Measurements from ENCODE around the gene HOXB9.

The HOXB9 gene

DNA sequence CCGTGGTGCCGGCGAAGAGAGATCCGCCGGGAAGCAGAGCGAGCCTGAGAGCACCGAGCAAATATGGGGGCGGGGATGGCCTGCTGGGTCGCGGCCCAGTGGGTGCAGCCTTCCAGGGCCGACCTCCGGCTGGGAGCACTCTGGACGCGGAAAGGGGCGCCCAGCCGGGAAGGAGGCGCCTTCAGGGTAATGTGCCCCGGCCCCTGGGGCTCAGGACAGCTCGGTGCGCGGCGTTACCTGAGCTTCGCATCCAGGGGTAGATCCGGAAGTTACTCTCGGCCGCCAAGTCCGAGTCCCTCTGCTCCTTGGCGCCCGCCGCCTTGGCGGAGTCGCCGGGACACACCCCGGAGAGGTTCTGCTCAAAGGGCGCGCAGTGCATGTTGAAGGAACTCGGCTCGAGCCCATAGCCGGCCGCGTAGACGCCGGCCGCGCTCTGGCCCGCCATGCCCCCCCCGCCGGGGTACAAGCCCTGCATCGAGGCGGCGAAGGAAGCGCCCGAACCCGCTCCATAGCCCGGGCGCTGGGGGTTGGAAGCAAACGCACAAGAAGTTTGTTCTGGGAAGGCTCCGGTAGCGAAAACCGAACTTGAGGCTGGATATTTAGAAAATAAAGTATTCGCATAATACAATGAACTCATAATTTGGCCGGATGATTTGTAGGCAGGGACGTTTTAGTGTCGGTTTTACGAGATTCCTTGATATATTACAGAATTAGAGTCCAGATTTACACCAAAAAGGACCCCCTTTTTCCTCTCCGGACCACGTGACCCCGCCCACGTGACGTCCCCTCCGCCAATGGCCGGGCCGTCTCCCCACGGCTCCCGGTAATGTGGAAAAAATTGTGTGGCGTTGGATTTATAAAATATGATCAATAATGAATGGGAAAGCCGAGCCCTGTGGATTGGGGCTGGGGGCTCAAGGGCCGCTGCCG lies 15.6 kb downstream of the HOXB9 start, which contains the start of gene HOXB7:
Gene HOXB7, minus strand, starts transcription at position 736 of the 930 bp plus-strand sequence. Its CDS starts 99 bp downstream, at position 637.
- peak in 1 of 2 donors; percentile 39 for DNase-seq (ENCODE audit: low read depth in 2 of 2)

DNA sequence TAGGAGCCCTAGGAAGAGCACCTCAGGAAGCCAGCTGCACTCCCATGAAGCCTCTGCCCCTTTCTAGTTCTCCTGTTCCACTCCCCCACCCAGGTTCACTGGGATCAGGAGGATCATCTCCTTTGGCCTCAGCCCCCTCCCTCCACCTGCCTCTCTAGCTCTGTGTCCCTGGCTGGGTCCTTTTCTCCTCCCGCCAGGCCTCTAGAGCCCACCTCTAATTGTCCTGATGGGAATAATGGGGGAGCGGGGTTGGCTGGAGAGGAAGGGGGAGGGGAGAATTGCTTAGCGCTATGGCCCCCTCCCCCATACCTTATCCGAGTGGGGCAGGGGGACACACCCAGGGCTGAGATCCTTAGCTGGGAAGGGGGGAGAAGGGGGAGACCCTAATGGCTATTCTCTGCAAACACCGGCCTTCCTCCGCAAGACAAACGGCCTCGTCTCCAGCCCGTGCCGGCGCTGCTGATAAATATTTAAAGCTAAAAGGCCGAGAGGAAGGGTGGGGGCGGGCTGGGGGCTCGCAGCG lies 16.3 kb downstream of the HOXB9 start:
- DNase-seq (ENCODE audit: low read depth in 2 of 2): no peak

DNA sequence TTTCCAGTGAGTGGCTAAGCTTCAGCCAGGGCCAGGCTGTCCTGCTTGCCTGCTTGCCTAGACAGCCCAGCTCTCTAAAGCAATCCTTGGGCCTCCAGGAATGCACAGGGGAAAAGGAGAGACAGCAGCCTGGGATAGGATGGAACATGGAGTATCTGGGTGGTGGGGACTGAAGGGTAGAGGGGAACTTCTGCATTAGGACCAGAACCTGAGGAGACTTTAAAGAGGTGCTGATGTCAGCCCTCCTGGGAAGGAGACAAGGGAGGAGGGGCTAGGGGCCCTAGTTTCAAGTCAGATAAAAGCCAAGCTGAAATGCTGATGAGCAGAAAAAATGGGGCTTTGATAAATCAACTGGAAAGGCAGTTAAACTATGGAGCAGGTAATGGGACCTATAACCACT lies 17.1 kb downstream of the HOXB9 start:
- no peak for DNase-seq (ENCODE audit: low read depth in 2 of 2)

DNA sequence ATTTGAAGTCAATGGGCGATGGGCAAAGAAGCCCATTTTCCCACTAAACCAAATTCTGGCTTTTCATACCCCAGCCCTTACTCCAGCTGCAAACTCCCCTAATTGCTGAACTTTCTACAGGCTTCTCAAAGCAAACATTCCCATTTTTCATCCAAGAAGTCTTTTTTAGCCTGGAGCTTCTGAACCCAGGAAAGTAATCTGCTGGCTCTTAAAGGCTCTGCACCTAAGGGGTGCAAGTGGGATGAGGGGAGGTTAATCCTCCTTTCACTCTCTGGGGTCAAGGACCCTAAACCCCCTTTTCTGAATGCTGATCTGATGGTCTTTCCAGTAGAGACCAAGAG lies 17.7 kb downstream of the HOXB9 start:
- no peak for DNase-seq (ENCODE audit: low read depth in 2 of 2)

DNA sequence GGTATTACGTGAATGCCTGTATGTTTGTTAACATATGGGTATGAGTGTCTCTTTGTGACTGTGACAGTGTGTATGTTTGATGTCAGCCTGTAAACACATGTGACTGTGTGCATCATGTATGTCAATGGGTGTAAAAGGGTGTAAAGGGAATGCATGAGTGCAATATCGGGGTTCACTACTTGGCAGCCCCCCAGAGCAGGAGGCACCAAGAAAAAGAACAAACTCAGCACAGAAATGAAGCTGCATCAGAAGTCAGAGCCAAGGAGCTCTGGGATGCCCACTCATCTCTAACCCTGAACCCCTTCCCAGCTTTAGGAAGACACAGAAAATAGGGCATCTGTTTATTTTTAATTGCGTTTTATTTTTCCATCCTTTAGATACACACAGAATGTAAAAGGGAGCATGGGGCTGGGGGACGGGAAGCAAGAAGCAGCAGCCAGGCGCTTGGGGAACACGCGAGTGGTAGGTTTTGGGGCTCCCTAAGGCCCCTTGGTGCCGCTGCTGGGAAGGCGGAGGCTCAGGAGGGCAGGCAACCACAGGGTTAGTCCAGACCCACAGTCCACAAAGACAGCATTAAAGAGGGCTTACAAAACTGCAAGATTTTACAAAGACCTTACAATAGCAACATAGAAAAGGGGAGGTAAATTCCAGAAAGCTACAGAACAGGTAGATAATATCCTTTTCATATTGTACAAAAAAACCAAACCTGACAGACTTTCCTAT lies 19.1 kb downstream of the HOXB9 start:
- DNase-seq (ENCODE audit: low read depth in 2 of 2): no peak

DNA sequence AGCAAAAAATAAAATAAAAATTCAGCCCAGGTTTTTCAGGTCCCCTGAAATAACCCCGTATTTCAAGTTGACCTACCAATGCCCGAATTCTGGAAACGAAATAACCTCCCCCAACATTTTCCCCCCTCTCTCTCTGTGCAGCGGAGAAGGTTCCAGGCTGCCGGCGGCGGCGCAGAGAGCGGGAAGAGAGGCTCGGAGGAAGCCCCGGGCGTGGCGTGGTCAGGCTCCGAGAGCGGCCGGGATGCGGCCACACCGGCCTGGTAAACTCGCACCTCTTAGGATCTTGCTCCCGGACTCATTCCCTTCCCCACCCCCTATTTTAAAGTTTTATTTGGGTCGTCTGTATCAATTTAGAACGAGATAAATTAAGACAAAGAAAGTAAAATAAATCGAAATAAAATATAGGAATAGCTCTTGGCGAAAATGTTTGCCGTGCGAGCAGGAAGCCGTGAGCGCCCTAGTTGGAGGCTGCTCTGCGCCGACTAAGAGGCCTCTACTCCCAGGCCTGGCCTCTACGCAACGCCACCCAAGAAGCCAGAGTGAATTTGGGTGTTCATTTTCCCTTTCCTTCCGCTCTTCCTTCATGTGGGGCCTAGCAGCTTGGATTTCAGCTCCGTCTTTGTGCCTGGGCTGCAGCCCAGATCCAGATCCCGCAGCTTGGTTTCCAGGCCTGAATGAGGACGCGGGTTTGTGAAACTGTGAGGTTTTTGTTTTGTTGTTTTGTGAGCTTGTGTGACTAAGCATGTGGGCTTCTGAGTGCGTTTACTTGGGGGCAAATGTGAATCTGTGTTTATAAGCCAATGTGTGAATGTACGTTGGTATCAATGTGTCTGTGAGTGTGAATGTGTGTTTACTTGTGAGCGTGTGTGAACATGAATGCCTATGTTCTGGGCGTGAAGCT lies 19.9 kb downstream of the HOXB9 start:
- no peak for DNase-seq (ENCODE audit: low read depth in 2 of 2)

DNA sequence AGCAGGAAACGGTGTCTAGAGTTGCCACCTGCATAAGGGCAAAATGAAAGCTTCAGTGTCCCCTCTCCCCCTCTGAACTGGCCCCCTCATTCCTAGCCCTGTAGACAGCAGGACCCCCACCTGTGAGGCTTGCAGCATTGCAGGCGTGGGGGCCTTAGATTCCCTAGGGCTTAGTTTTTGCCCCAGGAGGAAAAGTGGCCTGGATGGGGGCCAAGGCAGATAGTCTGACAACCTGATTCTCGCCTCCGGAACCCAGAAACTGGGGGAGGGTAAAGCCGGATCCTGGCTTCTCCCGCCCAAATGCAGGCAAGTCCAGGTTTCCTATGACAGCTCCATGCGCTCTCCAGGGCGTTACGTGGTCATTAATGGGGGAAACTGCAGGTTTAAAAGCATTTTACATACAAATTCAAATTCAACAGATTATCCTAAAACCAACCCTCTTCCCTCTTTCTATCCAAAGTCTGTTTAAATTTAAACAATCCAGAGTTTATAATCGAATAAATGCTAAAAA lies 20.7 kb downstream of the HOXB9 start:
- DNase-seq (ENCODE audit: low read depth in 2 of 2): no peak

DNA sequence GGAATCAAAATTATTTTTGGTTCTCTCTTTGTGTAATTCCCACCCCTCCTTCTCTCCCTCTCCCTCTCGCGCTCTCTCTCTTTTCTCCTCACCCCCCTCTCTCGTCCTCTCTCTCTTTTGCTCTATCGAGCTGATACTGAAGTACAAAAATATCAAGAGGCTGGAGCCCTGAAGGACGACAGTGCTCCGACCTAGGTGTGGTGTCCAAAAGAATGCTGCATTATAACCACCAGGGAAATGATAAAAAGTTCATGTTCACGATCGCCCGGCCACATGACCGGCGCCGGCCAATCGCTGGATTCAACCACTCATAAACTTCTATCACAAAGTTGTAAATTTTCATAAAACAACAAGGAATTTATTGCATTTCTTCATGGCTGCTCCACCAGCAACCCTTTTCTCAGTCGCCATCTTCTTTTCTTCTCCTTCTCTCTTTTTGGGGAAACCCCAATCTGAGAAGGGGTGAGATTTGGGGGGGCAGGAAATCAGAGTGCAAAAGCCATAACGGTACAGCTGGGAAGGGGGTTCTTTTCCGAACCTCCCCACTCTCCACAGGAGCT lies 21.3 kb downstream of the HOXB9 start, which contains the start of gene HOXB6:
Gene HOXB6, minus strand, starts transcription at position 217 of the 560 bp plus-strand sequence. CDS start 6,836 bp downstream, outside the sequence.
- no peak for DNase-seq (ENCODE audit: low read depth in 2 of 2)

DNA sequence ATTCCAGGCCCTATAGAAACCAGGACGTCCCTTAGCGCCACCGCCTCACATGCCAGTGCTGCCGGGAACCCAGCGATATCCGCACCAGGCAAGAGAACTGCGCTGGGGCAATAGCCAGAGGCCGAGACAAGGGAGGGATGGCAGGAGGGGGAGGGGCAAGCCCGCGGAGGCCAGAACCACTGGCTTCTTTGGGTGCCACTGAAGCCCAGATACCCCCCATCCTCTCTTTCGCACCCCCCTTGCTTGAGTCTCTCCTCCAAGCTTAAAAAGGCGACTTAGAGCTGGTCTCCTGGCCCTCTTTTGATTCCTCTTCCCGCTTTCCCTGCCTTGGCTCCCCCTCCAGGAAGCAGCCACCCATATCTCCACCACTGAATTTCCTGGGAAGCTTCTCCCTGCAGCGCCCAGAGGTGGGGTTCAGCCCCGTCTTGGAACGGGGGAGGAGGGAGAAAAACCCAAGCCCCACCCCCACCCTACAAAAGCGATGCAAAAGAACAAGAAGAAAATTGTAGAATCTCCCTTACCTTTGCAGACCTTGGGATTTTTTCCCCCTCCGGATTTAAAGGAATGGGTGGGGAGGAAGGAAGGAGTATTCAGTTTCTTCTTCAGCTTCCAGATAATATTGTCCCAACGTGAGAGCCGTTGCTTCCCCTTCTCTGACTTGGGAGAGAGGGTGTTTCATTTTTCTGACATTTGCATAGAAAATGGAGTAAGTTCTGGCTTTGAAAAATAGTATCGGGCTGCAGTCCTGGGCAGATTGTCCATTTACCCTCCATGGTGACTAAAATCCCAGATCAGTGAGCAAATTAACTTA lies 22.0 kb downstream of the HOXB9 start:
- no peak for DNase-seq (ENCODE audit: low read depth in 2 of 2)

DNA sequence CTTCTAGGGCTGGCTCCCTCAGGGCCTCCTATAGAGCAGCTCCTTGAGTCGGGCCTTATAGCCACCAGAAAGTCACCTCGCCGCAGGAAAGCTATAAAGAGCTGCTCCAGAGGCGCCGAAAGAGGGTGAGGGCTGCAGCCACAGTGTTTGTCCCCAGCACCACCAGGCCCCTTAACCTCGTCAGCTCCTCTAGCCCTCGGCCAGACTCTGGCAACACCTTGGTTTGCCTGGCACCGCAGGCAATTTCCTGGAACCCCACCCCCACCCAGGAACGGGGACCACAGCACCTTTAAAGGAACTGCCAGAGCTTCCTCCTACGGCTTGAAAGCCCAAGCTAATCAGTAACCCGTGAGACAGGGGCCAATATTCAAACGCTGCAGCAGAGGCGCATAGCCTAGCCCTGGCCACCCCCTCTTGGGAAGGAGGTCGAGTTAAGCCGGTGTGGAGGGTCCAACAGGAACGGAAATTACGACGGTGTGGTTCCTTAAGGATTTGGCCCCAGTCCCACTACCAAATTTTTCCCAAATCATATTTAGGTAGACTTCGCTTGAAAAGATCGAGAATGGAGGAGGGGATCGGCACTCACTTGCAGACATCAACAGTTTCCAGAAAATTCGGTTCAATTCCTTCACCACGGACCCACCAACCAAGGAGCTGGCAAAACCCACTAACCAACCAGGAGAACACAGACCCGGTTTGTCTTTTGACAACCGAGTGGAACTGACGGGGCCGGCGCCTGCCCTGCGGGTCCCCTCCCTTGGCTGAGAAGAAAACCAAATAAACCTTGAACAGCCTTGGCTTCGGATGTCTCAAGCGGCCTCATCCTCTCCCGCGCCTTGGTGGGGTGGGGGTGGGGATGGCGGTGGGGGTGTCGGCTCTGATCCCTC lies 24.4 kb downstream of the HOXB9 start:
- DNase-seq (ENCODE audit: low read depth in 2 of 2): no peak

DNA sequence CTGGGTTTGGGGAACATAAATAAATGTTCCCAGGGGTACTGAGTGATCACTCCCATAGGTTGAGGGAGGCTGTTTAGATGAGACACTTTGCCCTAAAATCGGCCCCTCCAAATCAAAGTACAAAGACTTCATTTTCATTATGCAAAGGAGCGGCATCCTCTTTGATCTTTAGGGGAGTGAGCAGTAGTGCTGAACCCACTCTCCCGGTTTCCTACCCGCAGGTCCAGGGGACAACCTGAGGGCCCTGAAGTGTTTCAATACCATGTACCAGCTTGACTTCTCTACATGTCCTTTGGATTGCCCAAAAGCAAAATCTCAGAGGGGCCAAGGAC lies 25.0 kb downstream of the HOXB9 start:
- no peak for DNase-seq (ENCODE audit: low read depth in 2 of 2)

DNA sequence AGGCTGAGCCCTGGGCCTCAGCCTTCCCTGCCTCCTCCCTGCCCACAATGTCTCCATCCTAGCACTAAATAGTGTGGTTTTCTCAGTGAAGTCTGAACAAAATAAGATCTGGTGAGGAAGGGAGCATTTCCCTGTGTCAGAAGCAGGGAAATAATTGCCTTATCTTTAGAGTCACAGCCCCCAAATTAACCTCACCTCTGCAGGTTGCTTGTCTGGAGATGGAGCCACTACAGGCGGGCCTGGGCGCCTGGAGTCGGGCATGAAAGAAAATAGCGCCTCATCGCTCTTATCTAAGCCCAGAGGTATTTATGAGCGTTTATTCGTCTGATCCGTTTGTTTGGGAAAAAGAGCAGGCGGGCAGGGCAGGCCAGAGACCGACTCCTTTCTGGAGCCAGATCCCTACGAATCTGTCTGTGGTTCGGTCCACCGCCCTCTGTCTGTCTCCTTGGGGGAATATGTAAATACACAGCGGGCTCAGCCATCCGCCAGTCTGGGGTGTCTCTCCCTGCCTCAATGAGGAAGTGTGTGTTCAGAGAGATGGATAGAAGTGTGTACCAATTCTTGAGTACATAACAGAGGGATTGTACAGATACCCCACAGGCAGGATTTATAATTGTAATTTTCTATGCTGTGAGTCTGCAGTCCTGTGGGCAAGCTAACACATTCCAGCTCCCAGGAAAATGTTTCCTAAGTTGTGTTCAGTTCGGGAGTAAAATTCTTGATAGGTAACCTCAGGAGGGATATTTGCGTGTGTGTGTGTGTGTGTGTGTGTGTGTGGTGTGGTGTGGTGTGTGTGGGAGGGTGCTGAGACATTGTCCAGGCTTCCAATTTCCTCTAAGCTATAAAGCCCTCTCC lies 25.7 kb downstream of the HOXB9 start:
- DNase-seq (ENCODE audit: low read depth in 2 of 2): no peak

DNA sequence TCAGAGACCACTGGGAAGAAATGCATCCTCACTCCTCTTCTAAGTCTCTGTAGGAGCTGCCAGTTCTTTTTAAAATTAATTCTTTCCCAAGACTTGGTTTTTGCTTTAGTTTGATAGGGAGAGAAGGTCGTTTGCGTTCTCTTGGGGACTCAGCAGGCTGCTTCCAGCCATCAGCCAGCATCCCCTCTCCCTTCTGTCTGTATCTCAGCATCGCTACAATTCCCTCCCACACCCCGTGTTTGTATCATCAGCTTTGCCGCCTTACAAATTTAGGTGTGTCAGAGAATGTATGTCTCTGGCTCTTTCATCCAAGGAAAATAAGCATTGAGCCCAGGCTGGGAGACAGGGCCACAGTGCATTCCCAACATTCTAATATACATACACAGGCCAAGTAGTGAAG lies 26.8 kb downstream of the HOXB9 start:
- no peak for DNase-seq (ENCODE audit: low read depth in 2 of 2)

DNA sequence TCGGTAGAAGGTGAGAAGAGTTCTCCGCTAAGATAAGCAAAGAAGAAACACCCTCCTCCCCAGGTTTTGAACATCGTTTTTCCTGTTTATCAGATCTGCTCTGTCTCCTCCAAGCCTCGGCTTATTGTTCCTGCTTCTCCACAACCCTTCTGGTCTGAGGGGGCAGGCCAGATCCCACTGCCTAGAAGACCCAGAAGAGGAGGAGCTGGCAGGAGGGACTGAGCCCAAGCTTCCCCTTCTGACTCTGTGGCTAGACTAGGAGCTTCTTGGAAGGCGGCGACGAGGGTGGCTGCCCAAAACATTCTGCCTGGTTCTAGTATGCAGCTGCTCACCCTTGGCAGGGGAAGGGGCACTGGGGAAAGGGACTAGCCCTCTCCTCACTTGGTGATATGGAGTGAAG lies 27.4 kb downstream of the HOXB9 start:
- no peak for DNase-seq (ENCODE audit: low read depth in 2 of 2)

DNA sequence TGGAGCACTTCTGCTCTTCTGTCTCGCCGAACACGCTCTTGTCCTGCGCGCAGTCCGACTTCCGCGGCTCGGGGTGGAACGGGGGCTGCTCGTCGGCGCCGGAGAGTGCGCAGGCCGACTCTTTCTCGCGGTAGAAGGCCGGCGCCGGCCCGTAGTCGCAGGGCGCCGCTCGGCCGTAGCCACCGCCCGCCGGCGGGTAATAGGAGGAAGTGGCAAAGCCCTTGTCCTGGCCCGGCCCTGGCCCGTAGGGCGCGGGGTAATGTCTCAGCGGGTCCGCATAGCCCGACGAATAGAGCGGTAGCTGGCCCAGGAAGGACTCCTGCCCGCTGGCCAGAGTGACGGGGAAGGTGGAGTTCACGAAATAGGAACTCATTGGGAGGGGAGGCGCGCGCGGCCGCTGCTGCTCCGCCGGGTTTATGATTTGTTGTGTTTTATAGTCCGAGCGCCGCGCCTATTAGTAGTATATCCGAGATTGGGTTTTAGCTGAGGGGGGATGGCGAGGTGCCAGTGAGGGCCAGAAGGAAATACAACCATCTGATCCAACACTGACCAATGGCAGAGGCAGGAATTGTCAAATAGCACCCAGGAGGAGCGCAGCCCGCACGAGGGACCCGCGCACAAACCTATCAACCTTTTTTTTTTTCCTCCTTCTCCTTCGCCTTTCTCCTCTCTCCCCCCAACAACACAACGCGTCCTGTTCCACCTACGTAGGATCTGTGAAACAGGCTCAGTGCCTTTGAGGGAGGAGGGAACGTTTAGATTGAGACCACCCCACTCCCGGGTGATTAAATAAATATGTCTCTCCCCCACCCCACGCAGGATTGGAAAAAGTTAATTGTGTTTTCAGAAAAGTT lies 28.2 kb downstream of the HOXB9 start:
- no peak for DNase-seq (ENCODE audit: low read depth in 2 of 2)

DNA sequence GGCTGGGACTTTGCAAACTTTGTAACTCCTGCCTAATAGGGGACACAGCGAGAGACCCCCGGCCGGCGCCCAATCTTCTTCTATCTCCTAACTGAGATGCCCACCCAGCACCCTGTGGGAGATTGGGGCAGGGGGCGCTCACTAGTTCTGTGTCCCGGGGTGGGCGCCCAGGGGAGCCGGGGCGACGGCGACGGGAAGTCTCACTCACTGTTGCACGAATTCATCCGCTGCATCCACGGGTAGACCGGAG lies 28.7 kb downstream of the HOXB9 start:
- DNase-seq (ENCODE audit: low read depth in 2 of 2): no peak

DNA sequence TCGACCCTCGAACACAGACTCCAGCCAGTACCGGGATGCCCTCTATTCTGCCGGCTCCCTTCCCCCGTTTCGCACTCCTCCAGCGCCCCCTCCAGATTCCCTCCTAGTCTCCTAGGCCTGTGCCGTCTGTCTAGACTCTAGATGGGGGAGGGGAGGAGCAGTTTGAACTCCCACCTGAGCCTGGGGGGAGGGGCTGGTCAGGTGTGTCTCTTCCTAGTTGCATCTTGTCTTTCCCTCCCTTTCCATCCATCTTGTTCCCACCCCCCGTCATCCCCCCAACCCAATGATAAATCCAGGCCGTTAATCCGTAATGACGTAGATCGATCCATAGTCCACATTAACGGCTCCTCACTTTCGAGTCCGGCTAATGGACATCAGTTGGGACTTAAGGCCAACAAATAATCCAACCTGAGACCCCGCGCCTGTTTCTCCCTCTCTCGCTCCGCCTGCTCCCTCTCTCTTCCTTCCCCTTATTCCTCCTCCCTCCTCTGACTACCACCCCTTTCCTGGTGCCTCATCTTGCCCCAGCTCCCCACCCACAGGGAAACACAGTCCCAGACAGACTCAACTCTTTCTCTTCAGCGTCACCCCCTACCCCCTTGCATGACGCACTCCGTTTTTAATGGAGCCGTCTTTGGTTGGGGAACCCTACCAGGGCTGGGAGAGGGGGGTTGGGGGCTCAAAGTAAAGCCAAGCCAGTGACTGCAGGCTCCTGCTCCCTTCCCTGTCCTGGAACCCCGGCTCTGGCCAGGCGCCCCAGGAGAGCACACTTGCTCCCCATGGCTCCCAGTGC lies 29.2 kb downstream of the HOXB9 start:
- no peak for DNase-seq (ENCODE audit: low read depth in 2 of 2)
